GM21528 (cell line): ENCODE measurements around the gene TM9SF3.
"Not testable (repeated sequence)": the region's sequence is repeated elsewhere in the genome, so short reads cannot be mapped to it uniquely, and the experiment has no call there.

ENCODE experiments used
- ATAC-seq: cut with Tn5 transposase; IDR thresholded peaks from one replicate; pipeline ENCODE4 v1.9.1; 2021; ENCODE audit warnings: mild to moderate bottlenecking, moderate library complexity; ENCODE audit not compliant: unreplicated experiment, low FRiP score

Gene TM9SF3

GRCh38 chr10:96570983-96571964 is 15.5 kb downstream of the TM9SF3 start:
- no peak for ATAC-seq

- ATAC-seq, result no peak
Measured at GRCh38 chr10:96570511-96570910, 16.3 kb downstream of the TM9SF3 start.

- ATAC-seq, result no peak
Measured at GRCh38 chr10:96568402-96568801, 18.4 kb downstream of the TM9SF3 start.

GRCh38 chr10:96565774-96566173 is 21.0 kb downstream of the TM9SF3 start:
- no peak for ATAC-seq

GRCh38 chr10:96560966-96561887 is 25.6 kb downstream of the TM9SF3 start:
- ATAC-seq, result no peak

- ATAC-seq, result no peak
Measured at GRCh38 chr10:96560489-96560888, 26.3 kb downstream of the TM9SF3 start.

- ATAC-seq, result no peak
Measured at GRCh38 chr10:96556003-96556402, 30.8 kb downstream of the TM9SF3 start.

GRCh38 chr10:96555330-96555729 is 31.5 kb downstream of the TM9SF3 start:
- no peak for ATAC-seq

GRCh38 chr10:96548589-96548988 is 38.2 kb downstream of the TM9SF3 start:
- ATAC-seq, result no peak

GRCh38 chr10:96545558-96545957 is 41.3 kb downstream of the TM9SF3 start:
- not testable (repeated sequence) for ATAC-seq

GRCh38 chr10:96541921-96542320 is 44.9 kb downstream of the TM9SF3 start:
- ATAC-seq, result no peak

GRCh38 chr10:96540240-96540639 is 46.6 kb downstream of the TM9SF3 start:
- no peak for ATAC-seq

GRCh38 chr10:96538683-96539082 is 48.1 kb downstream of the TM9SF3 start:
- no peak for ATAC-seq

- ATAC-seq, result no peak
Measured at GRCh38 chr10:96536129-96536528, 50.7 kb downstream of the TM9SF3 start.

GRCh38 chr10:96532523-96532922 is 54.3 kb downstream of the TM9SF3 start:
- no peak for ATAC-seq

- ATAC-seq, result no peak
Measured at GRCh38 chr10:96529634-96530279, 57.1 kb downstream of the TM9SF3 start.

GRCh38 chr10:96524741-96525140 is 62.1 kb downstream of the TM9SF3 start:
- ATAC-seq, result no peak

GRCh38 chr10:96517284-96517683 is 69.5 kb downstream of the TM9SF3 start:
- no peak for ATAC-seq

GRCh38 chr10:96516337-96516736 is 70.5 kb downstream of the TM9SF3 start:
- ATAC-seq, result no peak

- ATAC-seq, result peak; percentile 81
Measured at GRCh38 chr10:96513698-96514561, 72.9 kb downstream of the TM9SF3 start, which contains the start of gene TLL2. TSS of gene TLL2 (minus strand) at chr10:96513926. CDS start at chr10:96513685, 241 bp downstream.
